CD14-positive monocyte (primary cell): ENCODE data around the gene PIEZO1. TPM values are rescaled to one million over a fixed set of nuclear protein-coding genes. Genes with fewer than 3 reads are reported as not detected.

ENCODE experiments used
- DNase-seq, 3 donors: peaks; one replicate each; pipeline ENCODE4 v3.0.0-alpha.2; 2011 to 2022
- H2AFZ ChIP-seq: 2 replicates; pipeline ENCODE4 v1.6.0; 2012; ENCODE audit warnings: mild to moderate bottlenecking, low read depth, low read length, inconsistent platforms; ENCODE audit not compliant: insufficient read depth, poor library complexity, severe bottlenecking
- H3K27ac ChIP-seq, 2 donors: 1 replicate in 1 of 2; 2 replicates in 1 of 2; pipeline ENCODE4 v1.5.1; 2012 to 2013; ENCODE audit warnings: low read length in 2 of 2, control low read depth in 1 of 2, inconsistent platforms in 1 of 2, low read depth in 1 of 2, mild to moderate bottlenecking in 1 of 2
- H3K27me3 ChIP-seq, 2 donors: one replicate each; pipeline versions ENCODE4 v1.6.0 to v1.6.1; 2011 to 2013; ENCODE audit warnings: low read length in 2 of 2; ENCODE audit not compliant: control insufficient read depth in 2 of 2, insufficient read depth in 2 of 2
- H3K36me3 ChIP-seq, 2 donors: replicated peaks in 1 of 2; 1 replicate in 1 of 2; 2 replicates in 1 of 2; pipeline versions ENCODE4 v1.5.1 to v1.6.1; 2012 to 2013; ENCODE audit warnings: low read length in 2 of 2, control low read depth in 1 of 2, inconsistent platforms in 1 of 2, mild to moderate bottlenecking in 1 of 2; ENCODE audit not compliant: insufficient read depth in 2 of 2, control insufficient read depth in 1 of 2
- H3K4me1 ChIP-seq, 2 donors: 1 replicate in 1 of 2; 2 replicates in 1 of 2; pipeline versions ENCODE4 v1.5.1 to v1.6.1; 2012 to 2013; ENCODE audit warnings: low read length in 2 of 2, control low read depth in 1 of 2, inconsistent platforms in 1 of 2, mild to moderate bottlenecking in 1 of 2, moderate library complexity in 1 of 2; ENCODE audit not compliant: insufficient read depth in 2 of 2, control insufficient read depth in 1 of 2
- H3K4me2 ChIP-seq: replicated peaks from 2 replicates; pipeline ENCODE3; 2012; ENCODE audit warnings: low read length, moderate library complexity, mild to moderate bottlenecking; ENCODE audit not compliant: poor library complexity, severe bottlenecking; ENCODE audit errors: extremely low read depth
- H3K4me3 ChIP-seq, 3 experiments: fragments of 200-600 bp in 1 of 3; sonication (generic) in 1 of 3; replicated peaks in 1 of 3; 1 replicate in 2 of 3; 2 replicates in 1 of 3; pipeline ENCODE4 v1.5.1; 2011 to 2013; ENCODE audit warnings: low read length in 3 of 3, mild to moderate bottlenecking in 3 of 3, control low read depth in 2 of 3, low read depth in 2 of 3, inconsistent platforms in 1 of 3, moderate library complexity in 1 of 3
- H3K79me2 ChIP-seq: 2 replicates; pipeline ENCODE4 v1.6.0; 2012; ENCODE audit warnings: mild to moderate bottlenecking, control low read depth, inconsistent platforms, low read length, moderate library complexity; ENCODE audit not compliant: insufficient read depth
- H3K9ac ChIP-seq: 2 replicates; pipeline ENCODE4 v1.6.0; 2017; ENCODE audit warnings: low read length, mild to moderate bottlenecking; ENCODE audit not compliant: insufficient read depth, poor library complexity, severe bottlenecking
- H3K9me3 ChIP-seq, 2 donors: replicated peaks in 1 of 2; 1 replicate in 1 of 2; 2 replicates in 1 of 2; pipeline versions ENCODE4 v1.5.1 to v1.6.1; 2012 to 2013; ENCODE audit warnings: low read length in 2 of 2, control low read depth in 1 of 2; ENCODE audit not compliant: control insufficient read depth in 1 of 2, insufficient read depth in 1 of 2
- H4K20me1 ChIP-seq: 2 replicates; pipeline ENCODE4 v1.6.0; 2012; ENCODE audit warnings: mild to moderate bottlenecking, low read length, control low read depth, moderate library complexity; ENCODE audit not compliant: insufficient read depth
- H3K27ac Mint-ChIP-seq, 7 donors: one replicate each; pipeline ENCODE4 v1.8.0; 2020; ENCODE audit warnings: mild to moderate bottlenecking in 7 of 7, mixed read lengths in 7 of 7, moderate library complexity in 6 of 7, inconsistent platforms in 2 of 7
- H3K27me3 Mint-ChIP-seq, 3 donors: one replicate each; pipeline ENCODE4 v1.8.0; 2021 to 2022; ENCODE audit warnings: low read depth in 3 of 3, mild to moderate bottlenecking in 3 of 3, mixed read lengths in 3 of 3, moderate library complexity in 3 of 3, inconsistent platforms in 1 of 3
- H3K36me3 Mint-ChIP-seq, 2 donors: one replicate each; pipeline ENCODE4 v1.8.0; 2020; ENCODE audit warnings: mixed read lengths in 2 of 2, inconsistent platforms in 1 of 2, mild to moderate bottlenecking in 1 of 2
- H3K4me1 Mint-ChIP-seq: one replicate; pipeline ENCODE4 v1.8.0; 2020; ENCODE audit warnings: mild to moderate bottlenecking, mixed read lengths
- H3K4me3 Mint-ChIP-seq, 2 donors: one replicate each; pipeline ENCODE4 v1.8.0; 2020; ENCODE audit warnings: mild to moderate bottlenecking in 2 of 2, mixed read lengths in 2 of 2, moderate library complexity in 1 of 2
- H3K9me3 Mint-ChIP-seq, 7 donors: one replicate each; pipeline ENCODE4 v1.8.0; 2020 to 2022; ENCODE audit warnings: mixed read lengths in 7 of 7, mild to moderate bottlenecking in 6 of 7, moderate library complexity in 6 of 7, inconsistent platforms in 2 of 7
- CTCF ChIP-seq: fragments of 200-600 bp; IDR thresholded peaks from one replicate; pipeline ENCODE4 v1.8.0; 2022; ENCODE audit warnings: antibody characterized with exemption, mild to moderate bottlenecking
- WGBS: methylation state at CpG from one replicate; pipeline ENCODE4 v1.1.5; 2013; ENCODE audit warnings: missing lambda C conversion rate; ENCODE audit not compliant: insufficient coverage; 5-methylcytosine and 5-hydroxymethylcytosine counted together
- intact Hi-C, 2 donors: fragments of 100-400 bp; cut with micrococcal nuclease; formaldehyde crosslinking; loops; one replicate each; pipeline versions ENCODE4 v1.15.0 to v1.15.1; 2023
- polyA plus RNA-seq, 3 donors: library from polyadenylated mRNA; depleted of rRNA in 1 of 3; unstranded in 2 of 3; stranded (reverse) in 1 of 3; fragments of 300-500 nt in 2 of 3; fragments of >200 nt in 1 of 3; fragmentation: Illumina TruSeq in 2 of 3; gene quantifications; 1 replicate in 2 of 3; 2 replicates in 1 of 3; pipeline ENCODE4 v1.2.3, GENCODE V29; 2012 to 2021

PIEZO1 gene
- polyA plus RNA-seq, 3 donors: 10.2 to 405 (median 15.0) TPM

- peak; percentile 56 to 75 (median 64) for DNase-seq
- H3K79me2 ChIP-seq: peaks cover 79% of the 10 kb centered on the region
- H3K36me3 ChIP-seq: peaks cover 18 to 19% of the 10 kb centered on the region in 2 donors
- peak overlapping the region; percentile 84 to 88 for H3K27ac ChIP-seq
- H3K4me2 ChIP-seq: peak overlapping the region; percentile 83
- no peak for TF ChIP-seq CTCF
- Mint-ChIP-seq H3K27me3 (peaks cover 0 to 4% (median 3%) of the 10 kb centered on the region in 3 donors), H3K4me3 (peak overlapping the region; percentile 99), H3K27ac (peak overlapping the region; percentile 90 to 99 (median 98)), H3K4me1 (peaks cover 63% of the 10 kb centered on the region), H3K36me3 (peaks cover 23 to 39% of the 10 kb centered on the region in 2 donors), H3K9me3 (peaks cover 0 to 2% (median 0%) of the 10 kb centered on the region in 7 donors)
- no peaks in the 10 kb centered on the region for H3K9me3 ChIP-seq
- peaks cover 33% of the 10 kb centered on the region for H4K20me1 ChIP-seq
- H3K4me1 ChIP-seq: peaks cover 72 to 82% of the 10 kb centered on the region in 2 donors
- intact Hi-C loops: loop anchor here (2.0 to 10.0 kb wide), 4 partner anchors 41 to 749 kb away; partner anchors contain the start of genes MVD (in 2 of the 2), BANP (in 1 of the 2) and ZC3H18 (in 1 of the 2)
- peak overlapping the region; percentile 78 to 96 (median 93) for H3K4me3 ChIP-seq
- H2AFZ ChIP-seq: no peak overlapping the region
- peak overlapping the region; percentile 79 for H3K9ac ChIP-seq
- 2% methylated on average over 24 of the region's 26 CpGs for WGBS
- H3K27me3 ChIP-seq: no peaks in the 10 kb centered on the region
Observed at GRCh38 chr16:88703486-88704309, 81.3 kb downstream of the PIEZO1 start.

GRCh38 chr16:88702371-88703210 lies 82.4 kb downstream of the PIEZO1 start:
- no peaks in the 10 kb centered on the region for H3K27me3 ChIP-seq
- H3K36me3 ChIP-seq: peaks cover 29 to 30% of the 10 kb centered on the region in 2 donors
- WGBS: 43% methylated on average over 29 of the region's 31 CpGs
- Mint-ChIP-seq H3K27me3 (peaks cover 0 to 4% (median 2%) of the 10 kb centered on the region in 3 donors), H3K4me3 (peak overlapping the region; percentile 99), H3K36me3 (peaks cover 33 to 50% of the 10 kb centered on the region in 2 donors), H3K4me1 (peaks cover 65% of the 10 kb centered on the region), H3K27ac (peak overlapping the region; percentile 90 to 99 (median 98)), H3K9me3 (peaks cover 0 to under 1% (median 0%) of the 10 kb centered on the region in 7 donors)
- TF ChIP-seq CTCF: no peak
- DNase-seq: peak; percentile 64 to 70 (median 67)
- H3K79me2 ChIP-seq: peaks cover 90% of the 10 kb centered on the region
- no peaks in the 10 kb centered on the region for H3K9me3 ChIP-seq
- H3K9ac ChIP-seq: peak overlapping the region; percentile 79
- peak overlapping the region; percentile 78 to 96 (median 93) for H3K4me3 ChIP-seq
- peak overlapping the region; percentile 83 for H3K4me2 ChIP-seq
- peak overlapping the region; percentile 84 to 88 for H3K27ac ChIP-seq
- H2AFZ ChIP-seq: no peak overlapping the region
- intact Hi-C loops: loop anchor here (5.0 to 10.0 kb wide), 3 partner anchors 40 to 748 kb away; partner anchors contain the start of genes MVD (in 2 of the 2) and BANP (in 1 of the 2)
- peaks cover 72 to 79% of the 10 kb centered on the region in 2 donors for H3K4me1 ChIP-seq
- H4K20me1 ChIP-seq: peaks cover 44% of the 10 kb centered on the region
